ENCODE results near the gene SHISA5. TPM values are rescaled to one million over a fixed set of nuclear protein-coding genes. Genes with fewer than 3 reads are reported as not detected.

The SHISA5 gene
- total and polyA plus RNA-seq, 2 experiments from 2014 or later = 146 to 166 TPM

GRCh38 chr3:48501196-48501595, 2.8 kb downstream of the SHISA5 start:
- Histone ChIP-seq H2AFZ (no peak overlapping the region), H3F3A (replicated peaks; ENCODE audit: low read depth) (no peaks in the 10 kb centered on the region), H3K4me1 (ENCODE audit: insufficient read depth) (peaks cover 18% of the 10 kb centered on the region), H3K27me3 (ENCODE audit: insufficient read depth) (no peaks in the 10 kb centered on the region), H3K79me2 (replicated peaks; ENCODE audit: insufficient read depth) (peaks cover 5% of the 10 kb centered on the region; the same call in 1 of the 2 replicates), H4K20me1 (replicated peaks; ENCODE audit: insufficient read depth) (no peaks in the 10 kb centered on the region), H3K4me3 (no peak overlapping the region), H3K9me2 (ENCODE audit: insufficient read depth) (no peaks in the 10 kb centered on the region), H3K4me2 (no peak overlapping the region), H3K27ac (ENCODE audit: low read depth) (no peak overlapping the region), H3K36me3 (ENCODE audit: insufficient read depth) (peaks cover 7% of the 10 kb centered on the region; the same call in 1 of the 2 replicates)
- Mint-ChIP-seq H3K9me3 (peaks cover 7% of the 10 kb centered on the region; the same call in 2 of the 3 replicates), H3K27ac (peak overlapping the region; percentile 62), H3K4me3 (no peak overlapping the region), H3K36me3 (ENCODE audit: low read depth) (peaks cover 28% of the 10 kb centered on the region), H3K4me1 (peaks cover 20% of the 10 kb centered on the region), H3K27me3 (ENCODE audit: insufficient read depth, low read depth, poor library complexity) (peaks cover 15% of the 10 kb centered on the region)
- DNase-seq (ENCODE audit: low spot score) (no peak), ATAC-seq (no peak)
- no peak for TF ChIP-seq ZNF462 (CRISPR knock-in tag; IDR thresholded peaks at IDR 0.05)
- no peak for TF ChIP-seq POLR2AphosphoS5 (IDR thresholded peaks at IDR 0.05; ENCODE audit: low read depth)
- TF ChIP-seq, protein P1, sequence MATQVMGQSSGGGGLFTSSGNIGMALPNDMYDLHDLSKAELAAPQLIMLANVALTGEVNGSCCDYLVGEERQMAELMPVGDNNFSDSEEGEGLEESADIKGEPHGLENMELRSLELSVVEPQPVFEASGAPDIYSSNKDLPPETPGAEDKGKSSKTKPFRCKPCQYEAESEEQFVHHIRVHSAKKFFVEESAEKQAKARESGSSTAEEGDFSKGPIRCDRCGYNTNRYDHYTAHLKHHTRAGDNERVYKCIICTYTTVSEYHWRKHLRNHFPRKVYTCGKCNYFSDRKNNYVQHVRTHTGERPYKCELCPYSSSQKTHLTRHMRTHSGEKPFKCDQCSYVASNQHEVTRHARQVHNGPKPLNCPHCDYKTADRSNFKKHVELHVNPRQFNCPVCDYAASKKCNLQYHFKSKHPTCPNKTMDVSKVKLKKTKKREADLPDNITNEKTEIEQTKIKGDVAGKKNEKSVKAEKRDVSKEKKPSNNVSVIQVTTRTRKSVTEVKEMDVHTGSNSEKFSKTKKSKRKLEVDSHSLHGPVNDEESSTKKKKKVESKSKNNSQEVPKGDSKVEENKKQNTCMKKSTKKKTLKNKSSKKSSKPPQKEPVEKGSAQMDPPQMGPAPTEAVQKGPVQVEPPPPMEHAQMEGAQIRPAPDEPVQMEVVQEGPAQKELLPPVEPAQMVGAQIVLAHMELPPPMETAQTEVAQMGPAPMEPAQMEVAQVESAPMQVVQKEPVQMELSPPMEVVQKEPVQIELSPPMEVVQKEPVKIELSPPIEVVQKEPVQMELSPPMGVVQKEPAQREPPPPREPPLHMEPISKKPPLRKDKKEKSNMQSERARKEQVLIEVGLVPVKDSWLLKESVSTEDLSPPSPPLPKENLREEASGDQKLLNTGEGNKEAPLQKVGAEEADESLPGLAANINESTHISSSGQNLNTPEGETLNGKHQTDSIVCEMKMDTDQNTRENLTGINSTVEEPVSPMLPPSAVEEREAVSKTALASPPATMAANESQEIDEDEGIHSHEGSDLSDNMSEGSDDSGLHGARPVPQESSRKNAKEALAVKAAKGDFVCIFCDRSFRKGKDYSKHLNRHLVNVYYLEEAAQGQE (IDR thresholded peaks at IDR 0.05; ENCODE audit: unreplicated experiment) = no peak
- TF ChIP-seq EZH2 (IDR thresholded peaks at IDR 0.05; ENCODE audit: low read depth, unreplicated experiment) = no peak
- no peak for TF ChIP-seq JUNB (IDR thresholded peaks at IDR 0.05; ENCODE audit: unreplicated experiment)
- no peak for TF ChIP-seq ZNF331 (CRISPR knock-in tag; IDR thresholded peaks at IDR 0.05; ENCODE audit: low read depth)
- TF ChIP-seq, protein P2, sequence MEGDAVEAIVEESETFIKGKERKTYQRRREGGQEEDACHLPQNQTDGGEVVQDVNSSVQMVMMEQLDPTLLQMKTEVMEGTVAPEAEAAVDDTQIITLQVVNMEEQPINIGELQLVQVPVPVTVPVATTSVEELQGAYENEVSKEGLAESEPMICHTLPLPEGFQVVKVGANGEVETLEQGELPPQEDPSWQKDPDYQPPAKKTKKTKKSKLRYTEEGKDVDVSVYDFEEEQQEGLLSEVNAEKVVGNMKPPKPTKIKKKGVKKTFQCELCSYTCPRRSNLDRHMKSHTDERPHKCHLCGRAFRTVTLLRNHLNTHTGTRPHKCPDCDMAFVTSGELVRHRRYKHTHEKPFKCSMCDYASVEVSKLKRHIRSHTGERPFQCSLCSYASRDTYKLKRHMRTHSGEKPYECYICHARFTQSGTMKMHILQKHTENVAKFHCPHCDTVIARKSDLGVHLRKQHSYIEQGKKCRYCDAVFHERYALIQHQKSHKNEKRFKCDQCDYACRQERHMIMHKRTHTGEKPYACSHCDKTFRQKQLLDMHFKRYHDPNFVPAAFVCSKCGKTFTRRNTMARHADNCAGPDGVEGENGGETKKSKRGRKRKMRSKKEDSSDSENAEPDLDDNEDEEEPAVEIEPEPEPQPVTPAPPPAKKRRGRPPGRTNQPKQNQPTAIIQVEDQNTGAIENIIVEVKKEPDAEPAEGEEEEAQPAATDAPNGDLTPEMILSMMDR (conservative IDR thresholded peaks at IDR 0.05; ENCODE audit: low read depth in 2 of 2) = no peak
- no peak for TF ChIP-seq NANOG (IDR thresholded peaks at IDR 0.05; ENCODE audit: borderline replicate concordance)
- TF ChIP-seq STAT1 (IDR thresholded peaks at IDR 0.05; ENCODE audit: unreplicated experiment) = no peak
- no peak for TF ChIP-seq CREB1 (CRISPR knock-in tag; IDR thresholded peaks at IDR 0.05; ENCODE audit: low read depth)
- TF ChIP-seq, protein P3, sequence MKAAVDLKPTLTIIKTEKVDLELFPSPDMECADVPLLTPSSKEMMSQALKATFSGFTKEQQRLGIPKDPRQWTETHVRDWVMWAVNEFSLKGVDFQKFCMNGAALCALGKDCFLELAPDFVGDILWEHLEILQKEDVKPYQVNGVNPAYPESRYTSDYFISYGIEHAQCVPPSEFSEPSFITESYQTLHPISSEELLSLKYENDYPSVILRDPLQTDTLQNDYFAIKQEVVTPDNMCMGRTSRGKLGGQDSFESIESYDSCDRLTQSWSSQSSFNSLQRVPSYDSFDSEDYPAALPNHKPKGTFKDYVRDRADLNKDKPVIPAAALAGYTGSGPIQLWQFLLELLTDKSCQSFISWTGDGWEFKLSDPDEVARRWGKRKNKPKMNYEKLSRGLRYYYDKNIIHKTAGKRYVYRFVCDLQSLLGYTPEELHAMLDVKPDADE (IDR thresholded peaks at IDR 0.05) = no peak

Data from GM23338 (cell line).